ENCODE data around the gene SACM1L.

SACM1L gene

DNA sequence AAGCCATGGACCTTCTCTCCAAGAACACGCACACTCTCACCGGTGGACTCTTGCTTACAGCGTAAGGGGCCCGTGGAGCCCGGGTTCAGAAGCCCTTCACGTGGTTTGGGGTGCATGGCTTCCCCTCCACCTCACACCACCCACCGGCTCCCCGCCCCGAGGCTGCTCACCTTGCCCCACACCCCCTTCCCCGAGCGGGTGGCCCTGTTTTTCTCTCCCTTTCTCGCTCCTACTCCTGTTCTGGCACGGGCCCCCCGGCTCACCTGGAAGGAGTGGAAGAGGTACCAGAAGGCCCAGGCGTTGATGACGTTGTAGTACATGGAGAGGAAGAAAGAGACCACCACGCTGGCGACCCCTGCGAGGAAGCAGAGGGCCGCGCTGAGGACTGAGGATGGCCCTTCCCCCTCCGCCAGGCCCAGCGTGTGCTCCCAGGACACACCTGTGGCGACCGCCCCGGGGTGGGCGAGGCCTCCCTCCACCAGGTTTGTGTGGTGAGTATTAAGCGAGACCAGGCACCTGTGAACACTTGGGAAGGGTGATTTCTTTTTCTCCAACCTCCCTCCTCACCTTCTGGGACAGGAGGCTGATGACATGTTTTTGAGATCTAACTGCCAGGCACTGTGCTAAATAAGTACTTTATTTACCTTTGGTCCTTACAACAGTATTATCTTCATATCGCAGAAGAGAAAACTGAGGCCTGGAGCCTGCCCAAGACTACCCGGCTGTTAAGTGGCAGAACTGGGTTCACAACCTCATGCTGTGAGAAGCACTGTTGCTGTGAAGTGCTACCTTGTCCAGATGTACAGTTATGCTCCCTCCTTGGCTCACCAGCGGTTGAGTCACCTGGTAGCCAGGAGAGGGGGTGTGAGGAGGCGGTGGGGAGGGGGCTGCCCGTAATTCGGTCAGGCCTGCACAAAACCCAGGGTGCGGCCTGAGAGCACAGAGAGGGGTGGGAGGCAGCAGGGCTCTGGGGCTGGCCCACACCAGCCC lies 90.8 kb downstream of the SACM1L start:
- no peak overlapping the region for H3K4me3 ChIP-seq (ENCODE audit: low read depth, low read length)
- TF ChIP-seq, protein P1, sequence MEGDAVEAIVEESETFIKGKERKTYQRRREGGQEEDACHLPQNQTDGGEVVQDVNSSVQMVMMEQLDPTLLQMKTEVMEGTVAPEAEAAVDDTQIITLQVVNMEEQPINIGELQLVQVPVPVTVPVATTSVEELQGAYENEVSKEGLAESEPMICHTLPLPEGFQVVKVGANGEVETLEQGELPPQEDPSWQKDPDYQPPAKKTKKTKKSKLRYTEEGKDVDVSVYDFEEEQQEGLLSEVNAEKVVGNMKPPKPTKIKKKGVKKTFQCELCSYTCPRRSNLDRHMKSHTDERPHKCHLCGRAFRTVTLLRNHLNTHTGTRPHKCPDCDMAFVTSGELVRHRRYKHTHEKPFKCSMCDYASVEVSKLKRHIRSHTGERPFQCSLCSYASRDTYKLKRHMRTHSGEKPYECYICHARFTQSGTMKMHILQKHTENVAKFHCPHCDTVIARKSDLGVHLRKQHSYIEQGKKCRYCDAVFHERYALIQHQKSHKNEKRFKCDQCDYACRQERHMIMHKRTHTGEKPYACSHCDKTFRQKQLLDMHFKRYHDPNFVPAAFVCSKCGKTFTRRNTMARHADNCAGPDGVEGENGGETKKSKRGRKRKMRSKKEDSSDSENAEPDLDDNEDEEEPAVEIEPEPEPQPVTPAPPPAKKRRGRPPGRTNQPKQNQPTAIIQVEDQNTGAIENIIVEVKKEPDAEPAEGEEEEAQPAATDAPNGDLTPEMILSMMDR (IDR thresholded peaks at IDR 0.05; ENCODE audit: borderline replicate concordance, insufficient read depth, low read depth, low read length) = no peak

DNA sequence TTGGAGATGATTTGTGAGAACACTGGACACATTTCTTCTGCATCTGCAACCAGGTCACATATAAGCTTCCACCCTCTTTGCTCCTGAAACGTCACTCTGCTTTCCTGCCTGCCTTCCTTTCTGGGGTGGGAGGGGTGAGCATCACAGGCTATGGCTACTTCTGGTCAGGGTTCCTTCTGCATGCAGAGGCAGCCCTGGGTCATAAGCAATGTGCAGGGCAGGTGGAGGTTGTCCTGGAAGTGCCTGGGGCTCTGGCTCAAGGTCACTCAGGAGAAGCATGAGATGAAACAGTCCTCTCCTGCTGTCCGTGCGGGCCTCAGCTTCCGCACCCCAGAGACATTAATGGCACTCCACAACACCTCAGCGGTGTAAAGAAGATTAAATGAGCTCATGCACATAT lies 92.1 kb downstream of the SACM1L start:
- TF ChIP-seq, protein P1 (IDR thresholded peaks at IDR 0.05; ENCODE audit: borderline replicate concordance, insufficient read depth, low read depth, low read length) = no peak

DNA sequence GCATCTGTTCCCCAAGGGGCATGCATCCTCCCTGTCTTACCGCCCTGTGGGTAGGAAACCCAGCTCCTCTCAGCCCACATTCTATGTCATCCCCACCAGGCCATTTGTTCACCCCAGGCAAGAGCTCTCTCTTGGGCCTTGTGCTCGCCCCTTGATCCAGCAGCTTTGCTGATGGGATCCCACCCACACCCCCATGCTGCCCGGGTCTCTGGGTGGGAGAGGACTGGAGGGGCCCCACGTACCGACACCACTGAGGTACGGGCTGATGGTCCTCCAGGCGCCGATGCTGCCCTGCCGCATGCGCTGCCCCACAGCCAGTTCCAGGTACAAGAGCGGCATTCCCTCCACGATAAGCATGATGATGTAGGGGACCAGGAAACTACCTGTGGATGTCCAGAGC lies 92.6 kb downstream of the SACM1L start:
- TF ChIP-seq, protein P1 (IDR thresholded peaks at IDR 0.05; ENCODE audit: borderline replicate concordance, insufficient read depth, low read depth, low read length) = no peak
- H3K4me3 ChIP-seq (ENCODE audit: low read depth, low read length) = no peak overlapping the region

More for the DNA sequence above, 92.1 kb downstream of the SACM1L start:
- H3K4me3 ChIP-seq (ENCODE audit: low read depth, low read length) = no peak overlapping the region

GRCh38 chr3:45782381-45782780 lies 93.2 kb downstream of the SACM1L start:
- no peak overlapping the region for H3K4me3 ChIP-seq (ENCODE audit: low read depth, low read length)
- TF ChIP-seq, protein P1 (IDR thresholded peaks at IDR 0.05; ENCODE audit: borderline replicate concordance, insufficient read depth, low read depth, low read length) = no peak

DNA sequence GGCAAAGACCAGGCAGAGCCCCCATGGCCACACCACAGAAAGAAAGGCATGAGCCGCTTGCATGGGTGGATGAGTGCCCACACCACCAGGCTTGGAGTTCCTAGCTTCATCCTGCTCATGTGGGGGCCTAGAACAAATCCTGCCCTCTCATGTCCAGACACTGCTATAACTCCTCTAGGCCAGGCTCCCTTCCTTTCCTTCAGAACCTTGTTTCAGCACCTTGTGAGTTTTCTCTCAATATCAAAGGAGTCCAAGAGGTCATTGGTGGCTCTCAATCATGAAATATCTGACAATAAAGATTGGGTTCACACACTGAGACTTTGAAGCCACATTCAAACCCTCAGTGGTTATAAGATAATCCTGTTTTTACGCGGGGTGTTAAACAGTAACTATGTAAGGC lies 94.5 kb downstream of the SACM1L start:
- TF ChIP-seq, protein P1 (IDR thresholded peaks at IDR 0.05; ENCODE audit: borderline replicate concordance, insufficient read depth, low read depth, low read length) = no peak
- H3K4me3 ChIP-seq (ENCODE audit: low read depth, low read length) = no peak overlapping the region

DNA sequence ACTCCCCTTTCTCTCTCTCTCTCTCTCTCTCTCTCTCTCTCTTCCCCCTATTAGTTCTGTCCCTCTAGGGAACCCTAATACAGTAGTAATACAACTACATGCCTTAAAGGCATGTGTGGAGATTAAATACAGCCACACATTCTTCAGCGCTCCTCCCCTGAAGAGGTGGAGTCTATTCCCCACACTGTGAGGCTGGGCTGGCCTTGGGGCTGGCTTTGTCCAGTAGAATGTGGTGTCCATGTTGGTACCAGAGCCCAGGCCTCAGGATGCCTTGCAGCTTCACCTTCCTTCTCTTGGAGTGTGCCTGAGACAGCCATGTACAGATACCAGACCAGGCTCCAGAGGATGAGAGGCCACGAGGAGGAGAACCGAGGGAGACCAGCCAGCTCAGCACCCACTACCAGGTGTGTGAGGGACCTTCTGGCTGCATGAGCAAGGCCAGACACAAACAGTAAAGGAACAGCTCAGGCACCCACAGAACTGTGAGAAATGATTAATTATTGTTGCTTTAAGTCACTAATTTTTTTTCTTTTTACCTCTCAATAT lies 96.5 kb downstream of the SACM1L start:
- H3K4me3 ChIP-seq (ENCODE audit: low read depth, low read length) = no peak overlapping the region
- TF ChIP-seq, protein P1 (IDR thresholded peaks at IDR 0.05; ENCODE audit: borderline replicate concordance, insufficient read depth, low read depth, low read length) = no peak
